Lung (tissue), 12 donors: ENCODE measurements around the gene SIMC1. TPM values are rescaled to one million over a fixed set of nuclear protein-coding genes. Genes with fewer than 3 reads are reported as not detected.

Source experiments
- ATAC-seq: fragments of 200-7000 bp; cut with Tn5 transposase; one replicate; pipeline ENCODE4 v1.9.1; 2020; ENCODE audit warnings: moderate number of reproducible peaks; ENCODE audit not compliant: insufficient read depth, low FRiP score
- DNase-seq, 3 donors: peaks; one replicate each; pipeline ENCODE4 v3.0.0-alpha.2; 2013 to 2017
- H3K27ac ChIP-seq, 2 donors: one replicate each; pipeline ENCODE4 v1.5.1; 2013; ENCODE audit warnings: mild to moderate bottlenecking in 2 of 2, moderate library complexity in 2 of 2, control low read depth in 1 of 2, inconsistent platforms in 1 of 2, low read depth in 1 of 2, low read length in 1 of 2
- H3K27me3 ChIP-seq, 3 donors: one replicate each; pipeline ENCODE4 v1.5.1; 2013; ENCODE audit warnings: low read length in 2 of 3; ENCODE audit not compliant: control insufficient read depth in 3 of 3, insufficient read depth in 3 of 3
- H3K36me3 ChIP-seq, 4 donors: one replicate each; pipeline ENCODE4 v1.5.1; 2013; ENCODE audit warnings: low read length in 4 of 4, mild to moderate bottlenecking in 1 of 4, moderate library complexity in 1 of 4; ENCODE audit not compliant: control insufficient read depth in 4 of 4, insufficient read depth in 4 of 4
- H3K4me1 ChIP-seq, 5 donors: one replicate each; pipeline ENCODE4 v1.5.1; 2013; ENCODE audit warnings: low read length in 5 of 5, mild to moderate bottlenecking in 2 of 5, moderate library complexity in 1 of 5; ENCODE audit not compliant: control insufficient read depth in 5 of 5, insufficient read depth in 5 of 5
- H3K4me3 ChIP-seq: one replicate; pipeline ENCODE4 v1.5.1; 2013; ENCODE audit warnings: mild to moderate bottlenecking, control low read depth, moderate library complexity
- H3K9ac ChIP-seq, 2 donors: one replicate each; pipeline ENCODE4 v1.5.1; 2013; ENCODE audit warnings: low read length in 2 of 2, control low read depth in 1 of 2; ENCODE audit not compliant: insufficient read depth in 1 of 2
- H3K9me3 ChIP-seq, 4 donors: one replicate each; pipeline ENCODE4 v1.5.1; 2013; ENCODE audit warnings: low read length in 3 of 4, mild to moderate bottlenecking in 1 of 4, moderate library complexity in 1 of 4; ENCODE audit not compliant: control insufficient read depth in 4 of 4, insufficient read depth in 3 of 4
- CTCF ChIP-seq: IDR thresholded peaks from 2 replicates; pipeline ENCODE4 v1.5.1; 2012; ENCODE audit warnings: mild to moderate bottlenecking; ENCODE audit errors: control extremely low read depth, extremely low read depth
- WGBS, 2 donors: extraction: QIAGEN DNeasy Blood & Tissue Kit; methylation state at CpG; one replicate each; pipeline ENCODE4 v1.1.7; 2013; 5-methylcytosine and 5-hydroxymethylcytosine counted together
- polyA plus RNA-seq, 2 donors: library from polyadenylated mRNA; stranded (reverse); fragments of 200-250 nt; gene quantifications; one replicate each; pipeline ENCODE4 v1.2.1, GENCODE V29; 2013
- total RNA-seq, 2 donors: library from RNA; depleted of rRNA in 1 of 2; stranded (reverse); fragments of >200 nt in 1 of 2; gene quantifications; one replicate each; pipeline ENCODE4 v1.2.1, GENCODE V29; 2014 to 2021
- donor health status: control.
- donor health status: control.
- donor health status: Bipolar disorder and iron deficiency.
- donor health status: healthy.
- donor health status: DM: yes; HTN: yes; CAD: no.

Gene SIMC1
- total and polyA plus RNA-seq, 4 donors: 3.7 to 20.9 (median 8.7) TPM

DNA sequence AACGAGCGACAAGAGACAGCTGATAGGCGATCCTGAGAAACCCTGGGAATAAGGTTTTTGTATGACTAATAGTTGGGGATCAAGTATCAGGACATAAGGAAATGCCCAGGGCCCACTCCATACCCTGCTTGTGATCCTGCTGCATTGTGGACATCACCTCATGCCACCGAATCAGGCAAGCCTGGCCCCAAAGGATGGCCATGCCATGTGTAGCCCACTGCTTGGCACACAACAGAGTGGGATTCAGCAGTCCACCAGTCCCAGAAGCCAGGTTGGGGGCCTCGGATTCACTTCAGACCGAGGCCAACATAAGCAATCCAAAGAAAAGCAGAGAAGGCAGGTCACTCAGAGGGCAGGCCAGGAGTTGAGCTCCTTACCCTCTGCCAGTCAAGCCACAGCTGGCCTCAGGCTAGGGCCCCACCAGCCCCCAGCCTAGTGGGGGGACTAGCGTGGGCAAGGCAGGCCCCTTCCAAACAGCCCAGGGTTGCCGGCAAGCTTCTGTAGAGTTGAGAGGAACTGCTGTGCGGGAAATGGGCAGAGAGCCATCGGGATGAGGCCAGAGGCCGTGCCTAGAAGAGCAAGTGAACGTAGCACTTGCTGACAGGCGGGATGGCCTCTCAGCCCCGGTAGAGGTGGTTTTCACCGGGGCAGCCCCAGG is 145.2 kb downstream of the SIMC1 start:
- WGBS, 2 donors: 85 to 93% methylated on average over 15 of the region's 15 CpGs
- Histone ChIP-seq H3K27me3 (no peaks in the 10 kb centered on the region), H3K9ac (no peak overlapping the region), H3K9me3 (no peaks in the 10 kb centered on the region), H3K4me1 (peaks cover 0 to 13% (median 5%) of the 10 kb centered on the region in 5 donors), H3K4me3 (no peak overlapping the region), H3K36me3 (peaks cover 13 to 31% (median 15%) of the 10 kb centered on the region in 4 donors), H3K27ac (no peak overlapping the region)
- DNase-seq (no peak), ATAC-seq (no peak)
- TF ChIP-seq CTCF: no peak

- no peak overlapping the region for H3K4me3 ChIP-seq
- H3K27me3 ChIP-seq: no peaks in the 10 kb centered on the region
- H3K9ac ChIP-seq: no peak overlapping the region
- DNase-seq: no peak
- TF ChIP-seq CTCF: no peak
- 54 to 81% methylated on average over 9 of the region's 9 CpGs for WGBS, 2 donors
- H3K9me3 ChIP-seq: no peaks in the 10 kb centered on the region
- no peak for ATAC-seq
- peaks cover 0 to 13% (median 5%) of the 10 kb centered on the region in 5 donors for H3K4me1 ChIP-seq
- peaks cover 12 to 31% (median 15%) of the 10 kb centered on the region in 4 donors for H3K36me3 ChIP-seq
- H3K27ac ChIP-seq: no peak overlapping the region
Measured at GRCh38 chr5:176383961-176384360, 145.7 kb downstream of the SIMC1 start.

DNA sequence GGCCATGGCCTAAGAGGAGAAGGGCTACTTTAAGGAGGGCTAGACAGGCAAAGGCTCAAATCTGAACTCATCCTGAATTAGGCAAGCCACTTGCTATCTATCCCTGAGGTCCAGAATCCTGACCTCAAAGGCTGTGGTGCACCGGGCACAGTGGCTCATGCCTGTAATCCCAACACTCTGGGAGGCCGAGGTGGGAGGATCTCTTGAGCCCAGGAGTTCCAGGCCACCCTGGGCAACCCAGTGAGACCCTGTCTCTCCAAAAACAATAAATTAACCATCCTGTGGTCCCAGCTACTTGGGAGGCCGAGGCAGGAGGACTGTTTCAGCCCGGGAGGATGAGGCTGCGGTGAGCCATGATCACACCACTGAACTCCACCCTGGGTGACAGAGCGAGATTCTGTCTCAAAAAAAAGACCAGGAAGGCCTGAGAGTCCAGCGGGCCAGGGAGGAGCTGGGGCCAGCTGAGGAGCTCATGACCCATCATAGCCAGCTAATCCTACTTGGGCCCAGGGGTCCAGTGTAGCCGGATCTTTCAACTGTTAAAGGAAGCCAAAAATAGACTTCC is 146.2 kb downstream of the SIMC1 start:
- no peak for DNase-seq
- Histone ChIP-seq H3K4me1 (peaks cover 0 to 13% (median 5%) of the 10 kb centered on the region in 5 donors), H3K4me3 (no peak overlapping the region), H3K27ac (no peak overlapping the region), H3K36me3 (peaks cover 12 to 31% (median 15%) of the 10 kb centered on the region in 4 donors), H3K27me3 (no peaks in the 10 kb centered on the region), H3K9me3 (no peaks in the 10 kb centered on the region), H3K9ac (no peak overlapping the region)
- TF ChIP-seq CTCF: no peak
- ATAC-seq: no peak
- WGBS, 2 donors: 87 to 94% methylated on average over 8 of the region's 8 CpGs
